Colonic mucosa (tissue), 4 donors: ENCODE measurements around the gene GABRE. TPM values are rescaled to one million over a fixed set of nuclear protein-coding genes. Genes with fewer than 3 reads are reported as not detected.

Experiments used
- DNase-seq: peaks from one replicate; pipeline ENCODE4 v3.0.0-alpha.2; 2020
- H3K27ac ChIP-seq: fragments of 200-600 bp; one replicate; pipeline ENCODE4 v1.8.0; 2021
- H3K27me3 ChIP-seq: fragments of 200-600 bp; one replicate; pipeline ENCODE4 v1.8.0; 2021
- H3K36me3 ChIP-seq: fragments of 200-600 bp; one replicate; pipeline ENCODE4 v1.8.0; 2021
- H3K4me1 ChIP-seq: fragments of 200-600 bp; one replicate; pipeline ENCODE4 v1.8.0; 2021; ENCODE audit warnings: mild to moderate bottlenecking
- H3K4me3 ChIP-seq: fragments of 200-600 bp; one replicate; pipeline ENCODE4 v1.8.0; 2021
- H3K9ac ChIP-seq, 2 donors: one replicate each; pipeline ENCODE4 v1.7.0; 2013; ENCODE audit warnings: control low read depth in 2 of 2, low read depth in 2 of 2, low read length in 2 of 2
- H3K9me3 ChIP-seq: fragments of 200-600 bp; one replicate; pipeline ENCODE4 v1.8.0; 2021
- intact Hi-C: fragments of 100-400 bp; cut with DNase I; formaldehyde crosslinking; loops from one replicate; pipeline ENCODE4 v1.14.1; 2022
- total RNA-seq, 2 donors: library from RNA; stranded (reverse); fragmentation: NEBNext Ultra II Directional in 1 of 2; extraction: Animal tissue kit (Norgen Biotek cat#: 25700) in 1 of 2; gene quantifications; one replicate each; pipeline ENCODE4 v1.2.1, GENCODE V29; 2021
- TF ChIP-seq, protein P1 (sequence below): fragments of 200-600 bp; IDR thresholded peaks from one replicate; pipeline ENCODE4 v1.8.0; 2022; ENCODE audit warnings: antibody characterized with exemption, mild to moderate bottlenecking
- donor health status: healthy.
- donor health status: DM: no; HTN: no; CAD: no.
- donor health status: DM: no; HTN: no; CAD: no.

The GABRE gene
- total RNA-seq, 2 donors from 2014 or later = 6.4 to 11.9 TPM

DNA sequence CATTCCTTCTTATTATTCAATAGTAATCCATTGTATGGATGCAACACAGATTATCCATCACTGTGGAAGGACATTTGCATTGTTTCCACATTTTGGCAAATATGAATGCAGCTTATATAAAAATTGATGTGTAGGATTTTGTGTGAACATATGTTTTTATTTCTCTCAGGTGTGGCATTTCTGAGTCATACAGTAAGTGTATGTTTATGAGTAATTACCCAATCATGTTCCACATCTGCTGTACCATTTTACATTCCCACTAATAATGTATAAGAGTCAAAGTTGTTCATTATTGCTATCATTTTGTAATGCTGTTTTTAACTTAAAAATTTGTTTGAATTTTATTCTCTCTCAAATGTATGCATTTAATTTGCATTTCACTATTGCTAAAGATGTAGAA lies 36.3 kb downstream of the GABRE start:
- Histone ChIP-seq H3K4me1 (no peaks in the 10 kb centered on the region), H3K36me3 (no peaks in the 10 kb centered on the region), H3K27me3 (no peaks in the 10 kb centered on the region), H3K9ac (no peak overlapping the region), H3K4me3 (no peak overlapping the region), H3K9me3 (no peaks in the 10 kb centered on the region), H3K27ac (no peak overlapping the region)
- TF ChIP-seq, protein P1, sequence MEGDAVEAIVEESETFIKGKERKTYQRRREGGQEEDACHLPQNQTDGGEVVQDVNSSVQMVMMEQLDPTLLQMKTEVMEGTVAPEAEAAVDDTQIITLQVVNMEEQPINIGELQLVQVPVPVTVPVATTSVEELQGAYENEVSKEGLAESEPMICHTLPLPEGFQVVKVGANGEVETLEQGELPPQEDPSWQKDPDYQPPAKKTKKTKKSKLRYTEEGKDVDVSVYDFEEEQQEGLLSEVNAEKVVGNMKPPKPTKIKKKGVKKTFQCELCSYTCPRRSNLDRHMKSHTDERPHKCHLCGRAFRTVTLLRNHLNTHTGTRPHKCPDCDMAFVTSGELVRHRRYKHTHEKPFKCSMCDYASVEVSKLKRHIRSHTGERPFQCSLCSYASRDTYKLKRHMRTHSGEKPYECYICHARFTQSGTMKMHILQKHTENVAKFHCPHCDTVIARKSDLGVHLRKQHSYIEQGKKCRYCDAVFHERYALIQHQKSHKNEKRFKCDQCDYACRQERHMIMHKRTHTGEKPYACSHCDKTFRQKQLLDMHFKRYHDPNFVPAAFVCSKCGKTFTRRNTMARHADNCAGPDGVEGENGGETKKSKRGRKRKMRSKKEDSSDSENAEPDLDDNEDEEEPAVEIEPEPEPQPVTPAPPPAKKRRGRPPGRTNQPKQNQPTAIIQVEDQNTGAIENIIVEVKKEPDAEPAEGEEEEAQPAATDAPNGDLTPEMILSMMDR = no peak
- no peak for DNase-seq
- intact Hi-C loops = no loop called here

DNA sequence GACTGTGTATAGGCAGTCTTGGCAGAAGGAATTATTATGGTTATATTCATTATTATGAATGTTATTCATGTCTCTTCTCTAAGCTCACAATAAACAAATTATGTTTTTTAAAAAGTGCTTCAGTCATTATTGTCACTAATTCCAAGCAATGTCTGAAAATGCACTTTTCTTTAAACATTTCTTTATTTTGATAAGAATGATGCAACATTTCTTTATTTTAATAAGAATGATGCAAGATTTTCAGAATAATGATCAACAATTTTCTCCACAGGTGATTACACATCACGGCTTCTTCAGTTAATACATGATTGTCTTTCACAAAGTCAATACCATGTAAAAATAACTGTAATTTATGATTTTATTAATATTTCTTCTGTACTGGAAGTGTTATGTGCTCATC lies 39.1 kb downstream of the GABRE start:
- no peak overlapping the region for H3K4me3 ChIP-seq
- no peak for DNase-seq
- H3K27ac ChIP-seq = no peak overlapping the region
- no peaks in the 10 kb centered on the region for H3K36me3 ChIP-seq
- H3K9me3 ChIP-seq = no peaks in the 10 kb centered on the region
- TF ChIP-seq, protein P1 = no peak
- no peaks in the 10 kb centered on the region for H3K27me3 ChIP-seq
- H3K9ac ChIP-seq = no peak overlapping the region
- no peaks in the 10 kb centered on the region for H3K4me1 ChIP-seq
- intact Hi-C loops = no loop called here

DNA sequence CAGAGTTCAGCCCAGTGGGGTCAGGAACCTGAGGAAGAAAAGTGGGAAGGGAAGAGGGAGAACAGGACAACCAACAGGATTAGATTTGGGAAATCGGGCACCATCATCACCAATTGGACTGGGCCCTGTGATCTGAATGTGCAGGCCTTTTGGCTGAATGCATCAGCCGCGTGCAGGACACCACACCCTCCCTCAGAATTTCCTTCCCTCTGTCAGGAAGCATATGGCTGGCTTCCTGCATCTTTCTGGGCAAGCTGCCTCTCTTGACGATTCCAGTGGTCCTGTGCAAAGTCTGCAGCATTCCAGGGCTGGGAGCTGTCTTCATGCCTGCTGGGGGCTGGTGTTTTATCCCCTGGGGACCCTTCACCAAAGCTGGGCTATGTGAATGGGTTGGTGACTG lies 45.4 kb downstream of the GABRE start:
- Histone ChIP-seq H3K36me3 (no peaks in the 10 kb centered on the region), H3K4me3 (no peak overlapping the region), H3K9me3 (no peaks in the 10 kb centered on the region), H3K4me1 (no peaks in the 10 kb centered on the region), H3K27me3 (no peaks in the 10 kb centered on the region), H3K27ac (no peak overlapping the region), H3K9ac (no peak overlapping the region)
- DNase-seq = no peak
- intact Hi-C loops = no loop called here
- TF ChIP-seq, protein P1 = no peak

DNA sequence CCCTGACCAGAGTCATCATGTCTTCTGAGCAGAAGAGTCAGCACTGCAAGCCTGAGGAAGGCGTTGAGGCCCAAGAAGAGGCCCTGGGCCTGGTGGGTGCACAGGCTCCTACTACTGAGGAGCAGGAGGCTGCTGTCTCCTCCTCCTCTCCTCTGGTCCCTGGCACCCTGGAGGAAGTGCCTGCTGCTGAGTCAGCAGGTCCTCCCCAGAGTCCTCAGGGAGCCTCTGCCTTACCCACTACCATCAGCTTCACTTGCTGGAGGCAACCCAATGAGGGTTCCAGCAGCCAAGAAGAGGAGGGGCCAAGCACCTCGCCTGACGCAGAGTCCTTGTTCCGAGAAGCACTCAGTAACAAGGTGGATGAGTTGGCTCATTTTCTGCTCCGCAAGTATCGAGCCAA lies 50.8 kb downstream of the GABRE start:
- Histone ChIP-seq H3K4me3 (no peak overlapping the region), H3K9ac (no peak overlapping the region), H3K36me3 (no peaks in the 10 kb centered on the region), H3K4me1 (no peaks in the 10 kb centered on the region), H3K9me3 (no peaks in the 10 kb centered on the region), H3K27ac (no peak overlapping the region), H3K27me3 (no peaks in the 10 kb centered on the region)
- TF ChIP-seq, protein P1 = no peak
- intact Hi-C loops = no loop called here
- DNase-seq = no peak

DNA sequence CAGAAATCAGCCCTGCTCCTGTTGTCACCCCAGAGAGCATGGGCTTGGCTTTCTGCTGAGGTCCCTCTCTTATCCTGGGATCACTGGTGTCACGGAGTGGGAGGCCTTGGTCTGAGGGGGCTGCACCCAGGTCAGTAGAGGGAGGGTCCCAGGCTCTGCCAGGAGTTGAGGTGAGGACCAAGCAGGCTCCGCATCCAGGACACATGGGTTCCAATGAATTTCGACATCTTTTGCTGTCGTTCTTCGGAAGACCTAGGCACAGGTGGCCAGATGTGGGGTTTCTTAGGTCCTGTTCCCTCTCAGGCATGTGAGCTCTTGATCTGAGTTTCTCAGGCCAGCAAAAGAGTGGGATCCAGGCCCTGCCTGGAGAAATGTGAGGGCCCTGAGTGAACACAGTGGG lies 51.8 kb downstream of the GABRE start:
- intact Hi-C loops = no loop called here
- no peak for DNase-seq
- no peaks in the 10 kb centered on the region for H3K36me3 ChIP-seq
- H3K9ac ChIP-seq = no peak overlapping the region
- H3K4me1 ChIP-seq = no peaks in the 10 kb centered on the region
- no peaks in the 10 kb centered on the region for H3K9me3 ChIP-seq
- TF ChIP-seq, protein P1 = no peak
- no peak overlapping the region for H3K4me3 ChIP-seq
- H3K27me3 ChIP-seq = no peaks in the 10 kb centered on the region
- H3K27ac ChIP-seq = no peak overlapping the region

DNA sequence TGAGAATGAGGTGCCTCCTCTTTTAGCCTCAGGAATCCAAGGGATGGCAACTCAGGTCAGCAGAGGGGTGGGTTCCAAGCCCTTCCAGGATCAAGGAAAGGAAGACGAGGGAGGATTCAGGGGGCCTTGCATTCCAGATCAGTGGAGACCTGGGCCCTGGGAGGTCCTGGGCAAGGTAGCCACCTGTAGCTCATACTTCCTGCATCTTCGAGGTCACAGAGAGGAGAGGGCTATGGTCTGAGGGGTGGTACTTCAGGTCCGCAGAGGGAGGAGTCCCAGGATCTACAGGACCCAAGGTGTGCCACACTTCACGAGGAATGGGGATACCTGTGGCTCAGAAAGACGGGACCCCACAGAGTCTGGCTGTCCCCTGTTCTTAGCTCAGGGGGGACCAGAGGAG lies 52.6 kb downstream of the GABRE start:
- Histone ChIP-seq H3K36me3 (no peaks in the 10 kb centered on the region), H3K4me1 (no peaks in the 10 kb centered on the region), H3K9ac (no peak overlapping the region), H3K9me3 (no peaks in the 10 kb centered on the region), H3K4me3 (no peak overlapping the region), H3K27me3 (no peaks in the 10 kb centered on the region), H3K27ac (no peak overlapping the region)
- intact Hi-C loops = no loop called here
- no peak for DNase-seq
- TF ChIP-seq, protein P1 = no peak
